Activated effector memory CD4-positive, alpha-beta T cell treated with Interleukin-2 at 50 U/mL for 16 hours (primary cell): ENCODE data around the gene PEAK1.

Source experiments
- DNase-seq: peaks from one replicate; pipeline ENCODE4 v3.0.0-alpha.2; 2020

The PEAK1 gene

GRCh38 chr15:77358545-77359240 lies 61.2 kb downstream of the PEAK1 start:
- no peak for DNase-seq

GRCh38 chr15:77356305-77356704 lies 63.6 kb downstream of the PEAK1 start:
- DNase-seq, result no peak

- no peak for DNase-seq
These were observed 64.6 kb downstream of the PEAK1 start for GRCh38 chr15:77355321-77355720.

DNA sequence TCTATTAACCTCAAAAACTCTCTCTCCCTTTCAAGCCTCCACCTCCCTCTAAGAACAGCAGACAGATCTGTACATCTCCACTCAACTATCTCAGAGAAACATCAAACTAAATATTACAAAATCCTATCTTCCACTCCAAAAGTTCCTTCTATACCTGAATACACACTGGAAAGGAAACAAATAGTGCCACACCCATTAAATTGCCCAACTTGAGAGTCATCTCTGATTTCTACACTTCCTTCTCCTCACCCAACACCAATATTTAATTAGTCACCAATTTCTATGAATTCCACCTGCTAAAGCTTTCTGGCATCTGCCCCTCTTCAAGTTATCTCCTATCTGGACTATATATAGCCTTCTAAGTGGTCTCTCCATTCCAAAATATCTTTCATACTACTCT lies 65.8 kb downstream of the PEAK1 start:
- no peak for DNase-seq

- DNase-seq, result no peak
These were observed 67.0 kb downstream of the PEAK1 start for GRCh38 chr15:77352887-77353286.

GRCh38 chr15:77350792-77351191 lies 69.1 kb downstream of the PEAK1 start:
- no peak for DNase-seq

GRCh38 chr15:77349666-77350065 lies 70.2 kb downstream of the PEAK1 start:
- no peak for DNase-seq

DNA sequence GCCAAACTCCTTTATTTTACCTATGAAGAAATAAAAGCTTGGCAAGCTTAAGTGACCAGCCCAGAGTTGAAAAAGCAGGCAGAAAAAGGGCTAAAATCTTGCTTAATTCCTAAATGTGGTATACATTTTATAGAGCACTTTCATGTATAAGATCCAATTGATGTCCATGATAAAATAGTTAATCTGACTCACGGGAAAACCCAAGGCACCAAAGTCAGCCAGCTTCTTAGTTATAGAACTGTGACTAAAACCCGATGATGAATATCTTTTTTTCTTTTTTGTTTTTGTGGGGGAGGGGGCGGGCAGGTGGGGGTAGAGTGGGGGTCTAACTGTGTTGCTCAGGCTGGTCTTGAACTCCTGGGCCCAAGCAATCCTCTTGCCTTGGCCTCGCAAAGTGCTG lies 71.4 kb downstream of the PEAK1 start:
- DNase-seq, result no peak

- DNase-seq, result no peak
These were observed 72.7 kb downstream of the PEAK1 start for GRCh38 chr15:77347197-77347596.

GRCh38 chr15:77346245-77347036 lies 73.5 kb downstream of the PEAK1 start:
- no peak for DNase-seq

DNA sequence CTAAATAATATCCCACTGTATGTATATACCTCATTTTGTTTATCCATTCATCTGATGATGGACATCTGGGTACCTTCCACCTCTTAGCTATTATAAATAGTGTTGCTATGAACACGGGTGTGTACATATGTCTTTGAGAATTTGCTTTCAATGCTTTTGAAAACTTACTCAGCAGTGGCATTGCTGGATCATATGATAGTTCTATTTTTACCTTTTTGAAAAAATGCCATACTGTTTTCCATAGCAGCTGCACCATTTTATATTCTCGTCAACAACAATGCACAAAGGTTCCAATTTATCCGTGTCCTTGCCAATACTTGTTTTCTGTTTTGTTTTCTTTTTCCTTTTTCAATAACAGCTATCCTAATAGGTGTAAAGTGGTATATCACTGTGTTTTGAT lies 77.1 kb downstream of the PEAK1 start:
- DNase-seq, result no peak

- no peak for DNase-seq
These were observed 79.7 kb downstream of the PEAK1 start for GRCh38 chr15:77340245-77340644.

DNA sequence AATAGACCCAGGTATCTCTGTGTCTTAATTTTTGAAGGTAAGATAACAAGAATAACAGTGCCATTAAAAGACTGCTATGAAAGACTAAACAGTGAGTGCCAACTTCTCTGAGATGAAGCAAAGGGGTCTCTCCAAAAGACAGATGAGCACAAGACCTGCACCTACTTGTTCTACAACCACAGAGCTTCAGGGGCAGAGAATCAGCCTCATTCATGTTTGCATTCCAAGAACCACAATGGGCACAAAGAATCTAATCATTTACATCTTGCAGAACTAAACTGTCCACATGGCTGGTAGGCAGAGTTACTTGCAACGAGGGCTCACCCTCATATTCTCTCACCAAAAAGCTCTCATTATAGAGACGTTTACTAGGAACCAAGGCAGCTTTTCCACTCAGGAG lies 83.9 kb downstream of the PEAK1 start:
- no peak for DNase-seq

DNA sequence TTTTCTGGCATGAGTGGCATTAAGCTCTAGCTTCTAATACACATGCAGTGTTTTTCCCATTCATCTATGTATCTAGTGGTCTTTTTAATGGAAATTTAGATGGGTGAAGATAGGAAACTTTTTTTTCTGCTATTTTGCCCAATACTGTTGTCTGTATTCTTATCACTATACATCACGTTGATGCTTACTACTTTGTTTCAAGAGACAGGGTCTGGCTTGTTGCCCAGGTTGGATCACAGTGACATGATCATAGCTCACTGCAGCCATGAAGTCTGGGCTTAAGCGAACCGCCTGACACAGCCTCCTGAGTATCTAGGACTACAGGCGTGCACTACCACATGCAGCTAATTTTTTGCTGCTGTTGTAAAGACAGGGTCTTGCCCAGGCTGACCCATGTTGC lies 84.6 kb downstream of the PEAK1 start:
- DNase-seq, result no peak

DNA sequence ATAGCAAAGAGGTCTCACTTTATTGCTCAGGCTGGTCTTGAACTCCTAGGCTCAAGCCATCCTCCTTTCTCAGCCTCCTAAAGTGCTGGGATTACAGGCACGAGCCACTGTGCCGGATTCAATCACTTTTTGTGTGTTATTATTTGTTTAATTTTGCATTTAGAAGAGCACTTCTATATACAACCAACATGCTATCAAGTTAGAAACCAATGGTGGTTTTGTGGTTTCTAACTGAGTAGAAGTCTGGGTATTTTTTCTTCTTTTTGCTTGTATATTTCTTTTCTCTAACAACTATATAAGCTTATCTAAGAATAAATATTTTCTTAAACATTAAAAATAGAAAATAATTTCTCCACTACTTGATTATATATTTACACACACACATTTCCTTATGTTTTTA lies 86.7 kb downstream of the PEAK1 start:
- no peak for DNase-seq

DNA sequence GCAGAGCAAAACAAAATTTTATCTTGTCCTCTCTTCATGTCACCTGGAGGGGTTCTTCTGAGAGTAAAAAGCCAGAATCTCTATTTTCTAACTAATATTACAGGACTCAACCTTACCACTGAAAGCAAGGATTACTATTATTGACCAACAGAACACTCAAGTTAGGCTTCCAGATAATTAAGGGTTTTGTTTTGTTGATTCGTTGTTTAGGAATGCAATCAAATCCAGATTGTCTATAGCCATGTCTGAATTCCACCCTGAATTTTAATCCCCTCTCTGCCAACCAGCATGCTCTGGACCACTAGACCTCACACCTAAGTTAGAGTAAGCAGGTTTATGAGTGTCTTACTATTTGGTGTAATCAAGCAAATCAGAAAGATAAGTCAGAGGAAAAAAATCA lies 90.7 kb downstream of the PEAK1 start:
- no peak for DNase-seq

GRCh38 chr15:77327844-77328529 lies 91.9 kb downstream of the PEAK1 start:
- DNase-seq, result no peak

DNA sequence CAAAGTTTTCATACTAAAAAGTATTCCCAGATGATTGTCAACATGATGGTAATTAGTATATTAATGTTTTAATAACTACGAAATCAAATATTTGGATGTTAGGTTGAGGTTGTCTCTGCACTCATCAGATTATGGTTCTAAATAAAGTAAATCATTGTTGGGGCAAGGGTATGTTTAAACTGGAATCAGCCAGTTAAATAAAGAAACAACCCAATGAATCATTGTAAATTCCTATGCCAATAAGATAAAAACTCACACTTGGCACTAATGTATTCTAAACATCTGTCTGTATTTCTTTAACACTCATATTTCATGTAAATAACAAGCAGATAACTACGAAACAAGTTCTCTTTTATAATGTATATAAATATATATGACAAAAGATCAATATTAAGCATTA lies 92.7 kb downstream of the PEAK1 start:
- no peak for DNase-seq

- no peak for DNase-seq
These were observed 93.5 kb downstream of the PEAK1 start for GRCh38 chr15:77326366-77326765.

GRCh38 chr15:77312523-77312922 lies 107.4 kb downstream of the PEAK1 start:
- DNase-seq, result no peak

- no peak for DNase-seq
These were observed 108.1 kb downstream of the PEAK1 start for GRCh38 chr15:77311618-77312398.

DNA sequence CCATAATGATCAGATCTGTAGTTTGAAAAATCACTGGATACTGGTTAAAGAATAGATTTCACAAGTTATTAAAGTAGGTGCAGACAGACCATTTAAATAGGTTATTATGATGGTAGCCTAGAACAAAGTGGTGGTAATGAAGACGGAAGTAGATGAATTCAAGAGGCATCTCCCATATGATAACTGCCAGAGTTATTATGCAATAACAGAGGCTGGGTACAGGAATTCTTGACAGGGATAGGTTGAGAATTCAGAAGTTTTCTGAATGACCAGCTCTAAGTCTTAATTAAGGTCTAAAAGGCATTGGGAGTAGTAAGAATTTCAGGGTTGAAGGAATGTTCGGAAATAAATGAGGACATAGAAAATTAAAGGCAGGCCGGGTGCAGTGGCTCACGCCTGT lies 108.9 kb downstream of the PEAK1 start:
- no peak for DNase-seq

DNA sequence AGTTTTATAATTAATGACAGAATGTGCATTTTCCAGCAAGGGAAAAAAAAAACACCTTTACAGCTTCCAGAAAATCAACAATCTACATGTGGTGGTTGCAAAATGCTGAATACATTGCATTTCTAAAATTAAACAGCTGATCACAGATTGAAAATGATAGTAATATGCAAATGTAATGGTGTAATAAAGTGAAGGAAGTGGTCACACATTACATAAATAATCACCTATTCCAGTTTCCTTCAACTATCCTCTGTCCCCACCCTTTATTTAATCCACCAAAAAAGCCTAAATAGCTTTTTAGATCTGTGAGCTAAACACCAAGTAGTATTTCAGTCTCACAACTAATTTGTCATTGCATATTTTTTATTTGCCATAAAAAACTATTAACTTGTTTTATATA lies 110.5 kb downstream of the PEAK1 start:
- no peak for DNase-seq
